Activated CD4-positive, CD25-positive, alpha-beta regulatory T cell (primary cell): ENCODE data around the gene LCP2.
A peak's percentile ranks its signal among the peaks of the same experiment; 100 is the strongest.

ENCODE experiments used
- DNase-seq, 4 experiments: peaks; one replicate each; lab custom pipeline; 2025; lab: John Stamatoyannopoulos, UW

The LCP2 gene

GRCh38 chr5:170297589-170298462, at the start of gene LCP2:
Gene LCP2, minus strand, starts transcription at chr5:170297777. Its CDS starts 166 bp downstream, at chr5:170297611.
- DNase-seq, result peak in 1 of 4 experiments; percentile 22

GRCh38 chr5:170347022-170347567, 49.5 kb upstream of the LCP2 start:
- no peak for DNase-seq

GRCh38 chr5:170345971-170346370, 48.4 kb upstream of the LCP2 start:
- no peak for DNase-seq

GRCh38 chr5:170343177-170343576, 45.6 kb upstream of the LCP2 start:
- no peak for DNase-seq

GRCh38 chr5:170342153-170342725, 44.7 kb upstream of the LCP2 start:
- no peak for DNase-seq

GRCh38 chr5:170341545-170341944, 44.0 kb upstream of the LCP2 start:
- DNase-seq, result no peak

GRCh38 chr5:170339780-170340167, 42.2 kb upstream of the LCP2 start:
- DNase-seq, result no peak

- DNase-seq, result peak; percentile 8 to 41 (median 39)
Measured at GRCh38 chr5:170338933-170339779, 41.6 kb upstream of the LCP2 start.

GRCh38 chr5:170338291-170338690, 40.7 kb upstream of the LCP2 start:
- no peak for DNase-seq

GRCh38 chr5:170337045-170337733, 39.6 kb upstream of the LCP2 start:
- DNase-seq, result no peak

- DNase-seq, result no peak
Measured at GRCh38 chr5:170336065-170336464, 38.5 kb upstream of the LCP2 start.

GRCh38 chr5:170334626-170335025, 37.0 kb upstream of the LCP2 start:
- no peak for DNase-seq

GRCh38 chr5:170333161-170333910, 35.8 kb upstream of the LCP2 start:
- peak in 2 of 4 experiments; percentile 32 for DNase-seq

GRCh38 chr5:170332058-170332457, 34.5 kb upstream of the LCP2 start:
- DNase-seq, result no peak

- DNase-seq, result no peak
Measured at GRCh38 chr5:170330568-170331054, 33.0 kb upstream of the LCP2 start.

- no peak for DNase-seq
Measured at GRCh38 chr5:170329524-170329923, 31.9 kb upstream of the LCP2 start.

- DNase-seq, result no peak
Measured at GRCh38 chr5:170327829-170328228, 30.3 kb upstream of the LCP2 start.

- DNase-seq, result no peak
Measured at GRCh38 chr5:170327168-170327567, 29.6 kb upstream of the LCP2 start.

- no peak for DNase-seq
Measured at GRCh38 chr5:170319301-170319700, 21.7 kb upstream of the LCP2 start.

GRCh38 chr5:170317499-170317898, 19.9 kb upstream of the LCP2 start:
- no peak for DNase-seq

- DNase-seq, result no peak
Measured at GRCh38 chr5:170316937-170317336, 19.4 kb upstream of the LCP2 start.
